Stimulated activated effector memory CD8-positive, alpha-beta T cell treated with anti-CD3 and anti-CD28 coated beads, Interleukin-12 subunit alpha, Interleukin-12 subunit beta, amount 100 ng/mL, for 72 hours (primary cell): ENCODE data around the gene INHBA.

Experiments used
- ATAC-seq: fragments of 150-1000 bp; cut with Tn5 transposase; 2 replicates; pipeline ENCODE4 v1.10.0; 2021
- DNase-seq, 2 donors: peaks; one replicate each; pipeline ENCODE4 v3.0.0; 2021 to 2022; ENCODE audit warnings: low spot score in 2 of 2
- H3K27ac Mint-ChIP-seq: one replicate; pipeline ENCODE4 v1.8.0; 2022; ENCODE audit warnings: mild to moderate bottlenecking, mixed read lengths
- H3K36me3 Mint-ChIP-seq: one replicate; pipeline ENCODE4 v1.8.0; 2022; ENCODE audit warnings: mild to moderate bottlenecking, mixed read lengths
- H3K4me1 Mint-ChIP-seq: one replicate; pipeline ENCODE4 v1.8.0; 2022; ENCODE audit warnings: mixed read lengths
- H3K4me3 Mint-ChIP-seq: one replicate; pipeline ENCODE4 v1.8.0; 2022; ENCODE audit warnings: mild to moderate bottlenecking, mixed read lengths
- H3K9me3 Mint-ChIP-seq: one replicate; pipeline ENCODE4 v1.8.0; 2022; ENCODE audit warnings: mixed read lengths

The INHBA gene

GRCh38 chr7:41729059-41729458 is 26.2 kb upstream of the INHBA start:
- ATAC-seq (no peak), DNase-seq (no peak)
- no peaks in the 10 kb centered on the region for H3K36me3 Mint-ChIP-seq
- H3K4me3 Mint-ChIP-seq = no peak overlapping the region
- H3K9me3 Mint-ChIP-seq = peaks cover 8% of the 10 kb centered on the region
- H3K27ac Mint-ChIP-seq = no peak overlapping the region
- H3K4me1 Mint-ChIP-seq = peaks cover 7% of the 10 kb centered on the region

GRCh38 chr7:41725013-41725412 is 22.1 kb upstream of the INHBA start:
- H3K36me3 Mint-ChIP-seq = no peaks in the 10 kb centered on the region
- no peaks in the 10 kb centered on the region for H3K4me1 Mint-ChIP-seq
- ATAC-seq (no peak), DNase-seq (no peak)
- H3K27ac Mint-ChIP-seq = no peak overlapping the region
- H3K4me3 Mint-ChIP-seq = no peak overlapping the region
- H3K9me3 Mint-ChIP-seq = no peaks in the 10 kb centered on the region

GRCh38 chr7:41720886-41721285 is 18.0 kb upstream of the INHBA start:
- no peak overlapping the region for H3K27ac Mint-ChIP-seq
- DNase-seq (no peak), ATAC-seq (no peak)
- no peaks in the 10 kb centered on the region for H3K36me3 Mint-ChIP-seq
- H3K4me1 Mint-ChIP-seq = no peaks in the 10 kb centered on the region
- H3K4me3 Mint-ChIP-seq = no peak overlapping the region
- no peaks in the 10 kb centered on the region for H3K9me3 Mint-ChIP-seq

GRCh38 chr7:41720046-41720445 is 17.2 kb upstream of the INHBA start:
- Mint-ChIP-seq H3K27ac (no peak overlapping the region), H3K4me1 (no peaks in the 10 kb centered on the region), H3K4me3 (no peak overlapping the region), H3K9me3 (no peaks in the 10 kb centered on the region), H3K36me3 (no peaks in the 10 kb centered on the region)
- ATAC-seq (no peak), DNase-seq (no peak)

GRCh38 chr7:41716691-41717090 is 13.8 kb upstream of the INHBA start:
- DNase-seq = no peak
- H3K9me3 Mint-ChIP-seq = no peaks in the 10 kb centered on the region
- H3K27ac Mint-ChIP-seq = no peak overlapping the region
- ATAC-seq = no peak
- H3K4me1 Mint-ChIP-seq = no peaks in the 10 kb centered on the region
- no peaks in the 10 kb centered on the region for H3K36me3 Mint-ChIP-seq
- no peak overlapping the region for H3K4me3 Mint-ChIP-seq

- Mint-ChIP-seq H3K4me3 (no peak overlapping the region), H3K27ac (no peak overlapping the region), H3K9me3 (no peaks in the 10 kb centered on the region)
Observed at GRCh38 chr7:41715000-41715399, 12.1 kb upstream of the INHBA start.

GRCh38 chr7:41711283-41712064 is 8.6 kb upstream of the INHBA start:
- Mint-ChIP-seq H3K4me1 (no peaks in the 10 kb centered on the region), H3K27ac (no peak overlapping the region), H3K9me3 (no peaks in the 10 kb centered on the region), H3K4me3 (no peak overlapping the region), H3K36me3 (no peaks in the 10 kb centered on the region)
- ATAC-seq (no peak), DNase-seq (no peak)

More at GRCh38 chr7:41715000-41715399, 12.1 kb upstream of the INHBA start:
- Mint-ChIP-seq H3K36me3 (no peaks in the 10 kb centered on the region), H3K4me1 (no peaks in the 10 kb centered on the region)
- no peak for DNase-seq
- no peak for ATAC-seq

GRCh38 chr7:41710838-41711237 is 7.9 kb upstream of the INHBA start:
- H3K27ac Mint-ChIP-seq = no peak overlapping the region

GRCh38 chr7:41709621-41710020 is 6.7 kb upstream of the INHBA start:
- peak; percentile 40 for ATAC-seq
- DNase-seq = no peak
- Mint-ChIP-seq H3K4me3 (no peak overlapping the region), H3K27ac (no peak overlapping the region), H3K4me1 (peaks cover 13% of the 10 kb centered on the region), H3K36me3 (no peaks in the 10 kb centered on the region), H3K9me3 (no peaks in the 10 kb centered on the region)

More at GRCh38 chr7:41710838-41711237, 7.9 kb upstream of the INHBA start:
- Mint-ChIP-seq H3K36me3 (no peaks in the 10 kb centered on the region), H3K4me1 (peaks cover 3% of the 10 kb centered on the region), H3K4me3 (no peak overlapping the region), H3K9me3 (no peaks in the 10 kb centered on the region)
- DNase-seq (no peak), ATAC-seq (no peak)

- ATAC-seq = no peak
- H3K36me3 Mint-ChIP-seq = no peaks in the 10 kb centered on the region
- H3K4me3 Mint-ChIP-seq = no peak overlapping the region
- no peak overlapping the region for H3K27ac Mint-ChIP-seq
- no peaks in the 10 kb centered on the region for H3K9me3 Mint-ChIP-seq
- H3K4me1 Mint-ChIP-seq = peaks cover 20% of the 10 kb centered on the region
- no peak for DNase-seq
Observed at GRCh38 chr7:41708581-41709358, 5.9 kb upstream of the INHBA start.

- H3K4me3 Mint-ChIP-seq = peak overlapping the region; percentile 76
- peaks cover 20% of the 10 kb centered on the region for H3K4me1 Mint-ChIP-seq
- no peak overlapping the region for H3K27ac Mint-ChIP-seq
- H3K36me3 Mint-ChIP-seq = no peaks in the 10 kb centered on the region
- H3K9me3 Mint-ChIP-seq = no peaks in the 10 kb centered on the region
- DNase-seq (no peak), ATAC-seq (no peak)
Observed at GRCh38 chr7:41706228-41706930, 3.5 kb upstream of the INHBA start.

- Mint-ChIP-seq H3K36me3 (no peaks in the 10 kb centered on the region), H3K9me3 (no peaks in the 10 kb centered on the region), H3K4me3 (peak overlapping the region; percentile 76), H3K4me1 (peaks cover 27% of the 10 kb centered on the region), H3K27ac (peak overlapping the region; percentile 65)
- ATAC-seq = peak; percentile 85
- peak; percentile 5 to 61 for DNase-seq
Observed at GRCh38 chr7:41705109-41705901, 2.4 kb upstream of the INHBA start.

GRCh38 chr7:41701068-41701941 is 1.6 kb downstream of the INHBA start:
- Mint-ChIP-seq H3K9me3 (no peaks in the 10 kb centered on the region), H3K27ac (peak overlapping the region; percentile 46), H3K36me3 (no peaks in the 10 kb centered on the region), H3K4me1 (peaks cover 33% of the 10 kb centered on the region), H3K4me3 (no peak overlapping the region)
- no peak for DNase-seq
- ATAC-seq = no peak

- ATAC-seq = no peak
- H3K4me1 Mint-ChIP-seq = peaks cover 22% of the 10 kb centered on the region
Observed at GRCh38 chr7:41700044-41700471, 2.8 kb downstream of the INHBA start.

More at GRCh38 chr7:41700044-41700471, 2.8 kb downstream of the INHBA start:
- DNase-seq = no peak
- Mint-ChIP-seq H3K27ac (no peak overlapping the region), H3K36me3 (no peaks in the 10 kb centered on the region), H3K9me3 (no peaks in the 10 kb centered on the region), H3K4me3 (peak overlapping the region; percentile 39)
